Fibroblast of peridontal ligament (primary cell): ENCODE data around the gene PCGF6.
A peak's percentile ranks its signal among the peaks of the same experiment; 100 is the strongest.
"Not testable (repeated sequence)": the region's sequence is repeated elsewhere in the genome, so short reads cannot be mapped to it uniquely, and the experiment has no call there.

Experiments used
- DNase-seq: peaks from one replicate; pipeline ENCODE4 v3.0.0-alpha.2; 2010; ENCODE audit errors: extremely low read depth

The PCGF6 gene

GRCh38 chr10:103350517-103351260 lies at the start of gene PCGF6:
PCGF6 (minus strand) TSS chr10:103351140; CDS start chr10:103351066, 74 bp downstream.
- peak; percentile 66 for DNase-seq

GRCh38 chr10:103397191-103397825 lies 46.4 kb upstream of the PCGF6 start:
- peak; percentile 6 for DNase-seq

GRCh38 chr10:103396789-103397087 lies 45.8 kb upstream of the PCGF6 start:
- DNase-seq, result no peak

GRCh38 chr10:103396067-103396788 lies 45.3 kb upstream of the PCGF6 start, which contains the start of the genes ATP5MK and PDCD11:
ATP5MK (minus strand) TSS chr10:103396475; CDS start chr10:103392457, 4,018 bp downstream.
PDCD11 (plus strand) TSS chr10:103396626; CDS start chr10:103398427, 1,801 bp downstream.
- DNase-seq, result peak; percentile 96

GRCh38 chr10:103395754-103396066 lies 44.8 kb upstream of the PCGF6 start:
- DNase-seq, result no peak

GRCh38 chr10:103394180-103394579 lies 43.2 kb upstream of the PCGF6 start:
- no peak for DNase-seq

GRCh38 chr10:103382769-103383168 lies 31.8 kb upstream of the PCGF6 start:
- DNase-seq, result no peak

GRCh38 chr10:103374263-103374662 lies 23.3 kb upstream of the PCGF6 start:
- no peak for DNase-seq

GRCh38 chr10:103373544-103373943 lies 22.6 kb upstream of the PCGF6 start:
- no peak for DNase-seq

- DNase-seq, result peak; percentile 95
Measured at GRCh38 chr10:103367782-103368518, 17.0 kb upstream of the PCGF6 start, which contains the start of gene TAF5. TAF5 (plus strand) TSS chr10:103367976; CDS start chr10:103367990, 14 bp downstream.

- peak; percentile 8 for DNase-seq
Measured at GRCh38 chr10:103367379-103367781, 16.4 kb upstream of the PCGF6 start.

- not testable (repeated sequence) for DNase-seq
Measured at GRCh38 chr10:103360791-103361190, 9.9 kb upstream of the PCGF6 start.

- not testable (repeated sequence) for DNase-seq
Measured at GRCh38 chr10:103359493-103359892, 8.6 kb upstream of the PCGF6 start.

GRCh38 chr10:103355906-103356599 lies 5.1 kb upstream of the PCGF6 start:
- DNase-seq, result no peak

- DNase-seq, result not testable (repeated sequence)
Measured at GRCh38 chr10:103354567-103354966, 3.6 kb upstream of the PCGF6 start.

GRCh38 chr10:103353281-103353680 lies 2.3 kb upstream of the PCGF6 start:
- DNase-seq, result no peak

GRCh38 chr10:103350175-103350516 lies 794 bp downstream of the PCGF6 start:
- DNase-seq, result no peak

- no peak for DNase-seq
Measured at GRCh38 chr10:103336370-103336769, 14.6 kb downstream of the PCGF6 start.

GRCh38 chr10:103334567-103334966 lies 16.4 kb downstream of the PCGF6 start:
- no peak for DNase-seq

GRCh38 chr10:103333934-103334520 lies 16.9 kb downstream of the PCGF6 start:
- DNase-seq, result peak; percentile 50

GRCh38 chr10:103327906-103328305 lies 23.0 kb downstream of the PCGF6 start:
- DNase-seq, result no peak
